Hepatocyte (in vitro differentiated cells): Measurements from ENCODE around the gene SUCLG2.

Source experiments
- CTCF ChIP-seq: fragments of 200-600 bp; sonication (generic); IDR thresholded peaks from 2 replicates; pipeline ENCODE4 v1.5.1; 2016; ENCODE audit warnings: antibody characterized with exemption, mild to moderate bottlenecking; ENCODE audit not compliant: poor library complexity
- EZH2 ChIP-seq: fragments of 200-600 bp; sonication (generic); IDR thresholded peaks from 2 replicates; pipeline ENCODE4 v1.6.1; 2016; ENCODE audit warnings: antibody characterized with exemption, mild to moderate bottlenecking, borderline replicate concordance

DNA sequence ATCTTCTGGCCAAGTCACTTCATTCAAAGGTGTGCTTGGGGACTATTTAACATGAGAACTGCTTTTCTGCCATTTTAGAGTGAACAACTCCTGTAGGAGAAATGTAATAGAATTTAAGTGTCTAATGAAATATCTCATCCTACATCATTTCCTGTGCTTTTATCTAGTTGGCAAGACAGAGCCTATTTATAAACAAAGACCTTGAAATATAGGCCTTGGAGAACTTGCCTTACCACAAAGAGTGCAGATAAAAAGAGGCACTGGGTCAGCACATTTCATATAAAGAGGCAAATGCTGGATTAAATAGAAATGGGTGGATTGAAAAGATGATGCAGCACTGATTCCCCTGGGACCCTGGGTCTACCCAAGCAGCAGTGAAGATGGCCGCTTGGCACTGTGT, 278.0 kb downstream of the SUCLG2 start:
- no peak for TF ChIP-seq CTCF
- TF ChIP-seq EZH2 = no peak
